AG08395 (cell line): ENCODE results near the gene KIRREL2.
A peak's percentile ranks its signal among the peaks of the same experiment; 100 is the strongest.
"Not testable (repeated sequence)": the region's sequence is repeated elsewhere in the genome, so short reads cannot be mapped to it uniquely, and the experiment has no call there.

ENCODE experiments used
- DNase-seq: peaks from one replicate; pipeline ENCODE4 v3.0.0; 2012; ENCODE audit warnings: mixed read lengths, low spot score

Gene KIRREL2

DNA sequence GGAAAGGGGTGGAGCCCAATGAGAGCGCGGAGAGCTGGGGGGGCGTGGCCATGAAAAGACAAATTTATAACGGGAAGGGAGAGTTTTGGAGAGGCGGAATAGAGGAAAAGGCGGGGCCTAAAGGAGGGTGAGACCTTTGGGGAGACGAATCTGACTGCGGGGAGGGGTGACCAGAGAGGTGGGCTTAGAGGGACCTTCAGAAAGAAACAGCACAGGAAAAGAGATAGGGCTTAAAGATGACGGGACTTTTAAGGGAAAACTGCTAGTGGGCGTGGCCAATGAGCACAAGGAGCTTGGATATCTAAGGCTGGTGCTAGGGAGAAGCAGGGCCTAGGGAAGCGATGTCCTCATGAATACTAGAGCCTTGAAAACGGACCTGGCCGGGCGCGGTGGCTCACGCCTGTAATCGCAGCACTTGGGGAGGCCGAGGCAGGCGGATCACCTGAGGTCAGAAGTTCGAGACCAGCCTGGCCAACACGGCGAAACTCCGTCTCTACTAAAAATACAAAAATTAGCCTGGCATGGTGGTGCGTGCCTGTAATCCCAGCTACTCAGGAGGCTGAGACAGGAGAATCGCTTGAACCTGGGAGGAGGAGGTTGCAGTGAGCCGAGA is 13.5 kb downstream of the KIRREL2 start:
- DNase-seq = peak; percentile 24

- DNase-seq = no peak
Measured at GRCh38 chr19:35870798-35871197, 14.1 kb downstream of the KIRREL2 start.

GRCh38 chr19:35871611-35872010 is 14.9 kb downstream of the KIRREL2 start:
- no peak for DNase-seq

DNA sequence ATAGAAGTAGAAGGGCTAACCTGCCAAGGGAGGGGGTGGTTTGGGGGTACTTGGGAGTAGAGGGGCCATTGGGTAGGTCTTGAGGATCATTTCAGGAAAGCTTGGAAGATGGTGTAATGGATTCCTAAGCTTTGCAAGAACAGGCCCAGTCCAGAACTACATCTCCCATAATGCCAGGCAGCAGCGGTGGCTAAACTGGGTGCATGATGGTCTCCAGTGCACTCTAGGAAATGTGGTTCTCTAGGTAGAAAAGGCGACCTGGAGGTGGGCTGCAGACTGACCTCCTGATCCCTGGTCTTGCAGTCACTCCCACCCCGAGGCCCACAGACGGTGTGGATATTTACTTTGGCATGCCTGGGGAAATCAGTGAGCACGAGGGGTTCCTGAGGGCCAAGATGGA is 15.5 kb downstream of the KIRREL2 start:
- no peak for DNase-seq

GRCh38 chr19:35874392-35874930 is 17.8 kb downstream of the KIRREL2 start:
- DNase-seq = no peak

DNA sequence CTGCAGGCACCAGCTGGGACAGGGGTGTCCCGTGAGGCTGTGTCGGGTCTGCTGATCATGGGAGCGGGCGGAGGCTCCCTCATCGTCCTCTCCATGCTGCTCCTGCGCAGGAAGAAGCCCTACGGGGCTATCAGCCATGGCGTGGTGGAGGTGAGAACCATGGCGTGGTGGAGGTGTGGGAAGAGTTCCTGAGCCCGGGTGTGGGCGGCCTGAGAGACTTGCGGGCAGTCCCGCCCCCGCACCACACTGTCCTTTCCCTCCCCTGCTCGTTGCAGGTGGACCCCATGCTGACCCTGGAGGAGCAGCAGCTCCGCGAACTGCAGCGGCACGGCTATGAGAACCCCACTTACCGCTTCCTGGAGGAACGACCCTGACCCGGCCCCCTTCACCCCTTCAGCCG is 22.4 kb downstream of the KIRREL2 start:
- no peak for DNase-seq

GRCh38 chr19:35879770-35880317 is 23.1 kb downstream of the KIRREL2 start:
- DNase-seq = peak; percentile 97

GRCh38 chr19:35882114-35882832 is 25.6 kb downstream of the KIRREL2 start:
- peak; percentile 82 for DNase-seq

GRCh38 chr19:35883882-35884281 is 27.2 kb downstream of the KIRREL2 start:
- no peak for DNase-seq

DNA sequence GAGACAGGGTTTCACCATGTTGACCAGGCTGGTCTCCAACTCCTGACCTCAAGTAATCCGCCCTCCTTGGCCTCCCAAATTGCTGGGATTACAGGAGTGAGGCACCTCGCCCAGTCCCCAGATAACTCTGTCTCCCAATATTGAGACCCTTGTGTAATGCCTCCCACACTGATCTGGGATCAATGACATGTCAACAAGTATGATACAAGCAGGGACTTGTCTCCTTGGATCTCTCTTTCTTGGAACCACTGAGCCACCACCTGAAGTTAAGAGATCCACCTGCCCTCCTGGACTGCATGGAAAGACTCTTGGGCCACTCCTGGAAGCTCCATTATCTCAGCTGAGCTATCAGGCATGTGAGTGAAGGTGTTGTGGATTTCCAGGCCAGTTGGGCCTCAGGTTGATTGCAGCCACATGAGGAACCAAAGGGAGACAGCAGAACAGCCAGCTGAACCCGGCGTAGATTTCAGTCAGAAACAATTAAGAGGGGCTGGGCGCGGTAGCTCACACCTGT is 28.6 kb downstream of the KIRREL2 start:
- DNase-seq = no peak

- no peak for DNase-seq
Measured at GRCh38 chr19:35885904-35886303, 29.2 kb downstream of the KIRREL2 start.

GRCh38 chr19:35887197-35887596 is 30.5 kb downstream of the KIRREL2 start:
- no peak for DNase-seq

- no peak for DNase-seq
Measured at GRCh38 chr19:35888398-35888797, 31.7 kb downstream of the KIRREL2 start.

GRCh38 chr19:35889370-35890112 is 32.8 kb downstream of the KIRREL2 start:
- DNase-seq = no peak

- DNase-seq = no peak
Measured at GRCh38 chr19:35890113-35890650, 33.5 kb downstream of the KIRREL2 start.

DNA sequence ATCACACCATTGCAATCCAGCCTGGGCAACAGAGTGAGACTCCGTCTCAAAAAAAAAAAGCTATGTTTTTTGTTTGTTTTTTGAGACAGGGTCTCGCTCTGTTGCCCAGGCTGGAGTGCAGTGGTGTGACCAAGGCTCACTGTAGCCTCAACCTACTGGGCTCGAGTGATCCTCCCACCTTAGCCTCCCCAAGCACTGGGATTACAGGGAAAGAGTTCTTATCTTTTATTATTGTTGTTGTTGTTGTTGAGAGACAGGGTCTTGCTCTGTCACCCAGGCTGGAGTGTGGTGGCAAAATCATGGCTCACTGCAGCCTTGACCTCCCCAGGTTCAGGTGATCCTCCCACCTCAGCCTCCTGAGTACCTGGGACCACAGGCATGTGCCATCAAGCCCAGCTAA is 35.1 kb downstream of the KIRREL2 start:
- DNase-seq = not testable (repeated sequence)

- DNase-seq = no peak
Measured at GRCh38 chr19:35894342-35894741, 37.6 kb downstream of the KIRREL2 start.

DNA sequence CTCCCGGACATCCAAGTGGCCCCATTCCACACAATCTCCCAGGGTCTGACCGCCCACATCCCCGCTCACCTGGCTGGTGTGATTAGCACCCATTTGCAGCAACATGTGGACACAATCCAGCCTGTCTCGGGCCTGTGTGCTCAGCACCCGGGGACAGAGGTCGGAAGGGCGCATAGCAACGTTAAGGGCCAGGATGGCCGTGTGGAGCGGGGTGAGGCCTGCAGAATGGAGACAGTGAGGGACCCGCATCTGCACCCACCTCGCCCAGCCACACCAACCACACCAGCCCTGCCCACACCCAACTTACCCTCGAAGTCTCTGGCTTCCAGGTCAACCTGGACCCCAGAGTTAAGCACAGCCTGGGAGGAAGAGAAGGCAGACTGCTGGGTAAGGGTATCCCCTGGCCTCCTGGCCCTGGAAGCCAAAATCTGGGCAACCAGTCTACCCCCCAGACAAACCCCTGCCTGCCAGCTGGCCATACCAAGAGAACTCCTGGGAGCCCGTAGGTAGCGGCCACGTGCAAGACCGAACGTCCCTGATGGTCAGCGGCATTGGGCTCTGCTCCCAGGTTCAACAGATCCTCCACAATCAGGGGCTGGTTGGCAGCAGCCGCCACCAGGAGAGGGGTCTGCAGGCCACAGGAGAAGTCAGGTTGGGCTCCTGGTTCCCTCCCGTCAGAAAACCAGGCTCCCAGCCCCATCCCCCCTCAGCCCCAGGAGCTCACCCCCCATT is 39.4 kb downstream of the KIRREL2 start:
- no peak for DNase-seq

- DNase-seq = no peak
Measured at GRCh38 chr19:35896643-35897040, 39.9 kb downstream of the KIRREL2 start.

- no peak for DNase-seq
Measured at GRCh38 chr19:35897706-35898451, 41.2 kb downstream of the KIRREL2 start.

DNA sequence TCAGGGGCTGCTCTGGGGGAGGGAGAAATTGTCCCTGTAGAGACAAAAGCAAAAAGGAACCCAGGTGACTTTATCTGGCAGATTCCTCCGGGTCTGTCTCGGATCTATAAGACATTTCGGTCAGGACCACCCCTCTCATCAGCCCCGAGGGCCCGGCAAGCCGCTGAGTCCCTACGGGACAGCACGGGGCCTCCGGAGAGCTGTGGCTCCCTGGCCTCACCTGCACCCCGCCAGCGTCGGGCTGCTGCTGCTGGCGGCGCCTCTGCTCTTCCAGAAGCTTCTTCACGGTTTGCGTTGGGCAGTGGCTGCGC is 41.7 kb downstream of the KIRREL2 start:
- no peak for DNase-seq
